ENCODE data around the gene NUP98.

Gene NUP98

GRCh38 chr11:3720997-3721396 lies 76.4 kb downstream of the NUP98 start:
- FAIRE-seq (no peak), DNase-seq (ENCODE audit: insufficient read length, low spot score) (no peak)
- TF ChIP-seq POU2F2 (IDR thresholded peaks at IDR 0.05; ENCODE audit: low read depth, low read length) (no peak), POLR2A (IDR thresholded peaks at IDR 0.05; ENCODE audit: low read depth, low read length) (no peak)

- FAIRE-seq = no peak
- TF ChIP-seq POLR2AphosphoS5 (IDR thresholded peaks at IDR 0.05; ENCODE audit: low read depth, low read length) (no peak), PAX5 (IDR thresholded peaks at IDR 0.05; ENCODE audit: insufficient read depth, low read length, severe bottlenecking) (no peak), TAF1 (IDR thresholded peaks at IDR 0.05; ENCODE audit: low read depth, low read length) (no peak), POU2F2 (IDR thresholded peaks at IDR 0.05; ENCODE audit: low read depth, low read length) (no peak), SPI1 (IDR thresholded peaks at IDR 0.05; ENCODE audit: low read depth, low read length) (no peak), POLR2A (IDR thresholded peaks at IDR 0.05; ENCODE audit: low read depth, low read length) (no peak)
- DNase-seq (ENCODE audit: insufficient read length, low spot score) = no peak
Measured at GRCh38 chr11:3712274-3712673, 85.1 kb downstream of the NUP98 start.

DNA sequence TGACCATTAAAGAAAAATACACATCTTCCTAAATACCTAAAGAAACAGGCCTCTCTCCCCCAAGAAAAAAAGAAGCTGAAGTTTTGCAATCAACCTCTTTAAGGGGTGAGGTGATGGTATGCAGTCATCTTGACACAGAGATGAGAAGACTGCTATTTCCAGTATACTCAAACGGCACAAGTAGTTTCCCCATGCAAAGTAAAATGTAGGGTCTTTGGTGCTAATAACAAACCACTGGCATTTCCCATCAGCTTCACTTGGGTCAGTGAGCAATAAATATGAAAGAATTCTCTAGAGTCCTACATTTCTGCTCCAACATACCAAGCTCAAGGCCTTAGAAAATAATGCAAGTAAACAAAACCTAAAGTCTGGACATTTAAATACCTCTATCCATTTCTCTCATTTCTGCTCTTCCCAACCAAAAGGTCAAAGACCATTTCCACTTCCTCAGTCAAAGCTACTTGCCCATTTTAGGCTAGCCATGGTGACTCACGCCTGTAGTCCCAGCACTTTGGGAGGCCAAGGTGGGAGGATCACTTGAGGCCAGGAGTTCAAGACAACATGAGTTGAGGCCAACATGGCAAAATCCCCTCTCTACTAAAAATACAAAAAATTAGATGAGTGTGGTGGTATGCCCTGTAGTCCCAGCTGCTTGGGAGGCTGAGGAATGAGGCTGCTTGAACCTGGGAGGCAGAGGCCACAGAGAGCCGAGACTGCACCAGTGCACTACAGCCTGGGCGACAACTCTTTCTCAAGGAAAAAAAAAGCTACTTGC lies 86.7 kb downstream of the NUP98 start:
- FAIRE-seq = no peak
- no peak for DNase-seq (ENCODE audit: insufficient read length, low spot score)
- TF ChIP-seq SPI1 (IDR thresholded peaks at IDR 0.05; ENCODE audit: low read depth, low read length) (no peak), TAF1 (IDR thresholded peaks at IDR 0.05; ENCODE audit: low read depth, low read length) (no peak), PAX5 (IDR thresholded peaks at IDR 0.05; ENCODE audit: insufficient read depth, low read length, severe bottlenecking) (no peak)

DNA sequence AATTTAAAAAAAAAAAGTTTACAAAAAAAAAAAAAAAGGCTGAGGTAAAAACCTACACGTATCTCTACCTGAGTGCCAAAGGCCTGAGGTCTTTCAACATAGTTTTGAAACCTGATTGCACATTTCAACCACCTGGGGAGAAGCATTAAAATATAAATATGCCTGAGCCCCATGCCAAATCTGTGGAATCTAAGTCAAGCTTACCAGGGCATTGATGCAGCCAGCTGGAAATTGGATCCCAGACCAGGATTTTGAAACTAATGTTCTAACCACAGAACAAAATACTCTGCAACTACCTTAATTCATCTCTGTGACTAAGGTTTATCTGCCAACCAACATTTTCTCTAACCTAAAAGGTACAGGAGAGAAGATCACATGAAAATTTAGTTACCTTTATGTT lies 87.4 kb downstream of the NUP98 start:
- no peak for FAIRE-seq
- TF ChIP-seq SPI1 (IDR thresholded peaks at IDR 0.05; ENCODE audit: low read depth, low read length) (no peak), POU2F2 (IDR thresholded peaks at IDR 0.05; ENCODE audit: low read depth, low read length) (no peak), TAF1 (IDR thresholded peaks at IDR 0.05; ENCODE audit: low read depth, low read length) (no peak), POLR2A (IDR thresholded peaks at IDR 0.05; ENCODE audit: low read depth, low read length) (no peak), PAX5 (IDR thresholded peaks at IDR 0.05; ENCODE audit: insufficient read depth, low read length, severe bottlenecking) (no peak), POLR2AphosphoS5 (IDR thresholded peaks at IDR 0.05; ENCODE audit: low read depth, low read length) (no peak)
- DNase-seq (ENCODE audit: insufficient read length, low spot score) = no peak

- TF ChIP-seq POLR2A (IDR thresholded peaks at IDR 0.05; ENCODE audit: low read depth, low read length) (no peak), POU2F2 (IDR thresholded peaks at IDR 0.05; ENCODE audit: low read depth, low read length) (no peak), SPI1 (IDR thresholded peaks at IDR 0.05; ENCODE audit: low read depth, low read length) (no peak), TAF1 (IDR thresholded peaks at IDR 0.05; ENCODE audit: low read depth, low read length) (no peak), POLR2AphosphoS5 (IDR thresholded peaks at IDR 0.05; ENCODE audit: low read depth, low read length) (no peak), PAX5 (IDR thresholded peaks at IDR 0.05; ENCODE audit: insufficient read depth, low read length, severe bottlenecking) (no peak)
- FAIRE-seq = no peak
- no peak for DNase-seq (ENCODE audit: insufficient read length, low spot score)
Measured at GRCh38 chr11:3707176-3707575, 90.2 kb downstream of the NUP98 start.

GRCh38 chr11:3703383-3703782 lies 94.0 kb downstream of the NUP98 start:
- FAIRE-seq (no peak), DNase-seq (ENCODE audit: insufficient read length, low spot score) (no peak)
- no peak for TF ChIP-seq POLR2AphosphoS5 (IDR thresholded peaks at IDR 0.05; ENCODE audit: low read depth, low read length)
- TF ChIP-seq TAF1 (IDR thresholded peaks at IDR 0.05; ENCODE audit: low read depth, low read length) = no peak
- TF ChIP-seq POU2F2 (IDR thresholded peaks at IDR 0.05; ENCODE audit: low read depth, low read length) = no peak
- no peak for TF ChIP-seq SPI1 (IDR thresholded peaks at IDR 0.05; ENCODE audit: low read depth, low read length)
- TF ChIP-seq POLR2A (IDR thresholded peaks at IDR 0.05; ENCODE audit: low read depth, low read length) = no peak
- TF ChIP-seq PAX5 (IDR thresholded peaks at IDR 0.05; ENCODE audit: insufficient read depth, low read length, severe bottlenecking) = no peak

DNA sequence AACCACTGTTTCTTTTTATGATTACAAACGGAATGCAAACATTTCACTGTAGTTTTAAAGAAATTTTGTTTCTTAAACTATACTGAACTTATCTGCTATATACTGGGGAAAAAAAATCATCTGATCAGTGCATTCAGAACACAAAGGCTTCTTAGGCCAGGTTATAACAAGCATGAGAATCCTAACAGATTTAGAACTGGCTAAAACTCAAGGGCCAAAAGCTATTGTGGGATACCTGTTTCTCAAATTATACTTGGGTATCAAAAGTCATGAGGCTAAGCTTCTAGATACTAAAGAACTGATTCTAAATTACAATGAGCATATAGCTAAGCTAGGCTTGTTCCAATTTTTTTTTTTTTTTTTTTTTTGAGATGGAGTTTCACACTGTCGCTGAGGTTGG lies 96.4 kb downstream of the NUP98 start:
- DNase-seq (ENCODE audit: insufficient read length, low spot score) (no peak), FAIRE-seq (no peak)
- TF ChIP-seq TAF1 (IDR thresholded peaks at IDR 0.05; ENCODE audit: low read depth, low read length) (no peak), POLR2AphosphoS5 (IDR thresholded peaks at IDR 0.05; ENCODE audit: low read depth, low read length) (no peak), PAX5 (IDR thresholded peaks at IDR 0.05; ENCODE audit: insufficient read depth, low read length, severe bottlenecking) (no peak), POLR2A (IDR thresholded peaks at IDR 0.05; ENCODE audit: low read depth, low read length) (no peak), POU2F2 (IDR thresholded peaks at IDR 0.05; ENCODE audit: low read depth, low read length) (no peak), SPI1 (IDR thresholded peaks at IDR 0.05; ENCODE audit: low read depth, low read length) (no peak)

- DNase-seq (ENCODE audit: insufficient read length, low spot score) (no peak), FAIRE-seq (no peak)
- TF ChIP-seq SPI1 (IDR thresholded peaks at IDR 0.05; ENCODE audit: low read depth, low read length) = no peak
- no peak for TF ChIP-seq TAF1 (IDR thresholded peaks at IDR 0.05; ENCODE audit: low read depth, low read length)
Measured at GRCh38 chr11:3700410-3700809, 96.9 kb downstream of the NUP98 start.

GRCh38 chr11:3686751-3687150 lies 110.6 kb downstream of the NUP98 start:
- no peak for TF ChIP-seq POU2F2 (IDR thresholded peaks at IDR 0.05; ENCODE audit: low read depth, low read length)
- no peak for TF ChIP-seq TAF1 (IDR thresholded peaks at IDR 0.05; ENCODE audit: low read depth, low read length)
- no peak for TF ChIP-seq SPI1 (IDR thresholded peaks at IDR 0.05; ENCODE audit: low read depth, low read length)
- TF ChIP-seq PAX5 (IDR thresholded peaks at IDR 0.05; ENCODE audit: insufficient read depth, low read length, severe bottlenecking) = no peak
- no peak for TF ChIP-seq POLR2A (IDR thresholded peaks at IDR 0.05; ENCODE audit: low read depth, low read length)
- TF ChIP-seq POLR2AphosphoS5 (IDR thresholded peaks at IDR 0.05; ENCODE audit: low read depth, low read length) = no peak
- DNase-seq (ENCODE audit: insufficient read length, low spot score) = no peak
- FAIRE-seq = no peak

- FAIRE-seq (no peak), DNase-seq (ENCODE audit: insufficient read length, low spot score) (no peak)
- TF ChIP-seq POLR2A (IDR thresholded peaks at IDR 0.05; ENCODE audit: low read depth, low read length) = no peak
- TF ChIP-seq POU2F2 (IDR thresholded peaks at IDR 0.05; ENCODE audit: low read depth, low read length) = no peak
- TF ChIP-seq SPI1 (IDR thresholded peaks at IDR 0.05; ENCODE audit: low read depth, low read length) = no peak
- no peak for TF ChIP-seq TAF1 (IDR thresholded peaks at IDR 0.05; ENCODE audit: low read depth, low read length)
- TF ChIP-seq POLR2AphosphoS5 (IDR thresholded peaks at IDR 0.05; ENCODE audit: low read depth, low read length) = no peak
Measured at GRCh38 chr11:3685923-3686322, 111.4 kb downstream of the NUP98 start.

Measured in GM12891 (cell line).